ENCODE measurements around the gene ANKRD11. TPM values are rescaled to one million over a fixed set of nuclear protein-coding genes. Genes with fewer than 3 reads are reported as not detected.
A peak's percentile ranks its signal among the peaks of the same experiment; 100 is the strongest.

ANKRD11 gene
- total RNA-seq, 1 experiment from 2014 or later = 99.4 TPM

DNA sequence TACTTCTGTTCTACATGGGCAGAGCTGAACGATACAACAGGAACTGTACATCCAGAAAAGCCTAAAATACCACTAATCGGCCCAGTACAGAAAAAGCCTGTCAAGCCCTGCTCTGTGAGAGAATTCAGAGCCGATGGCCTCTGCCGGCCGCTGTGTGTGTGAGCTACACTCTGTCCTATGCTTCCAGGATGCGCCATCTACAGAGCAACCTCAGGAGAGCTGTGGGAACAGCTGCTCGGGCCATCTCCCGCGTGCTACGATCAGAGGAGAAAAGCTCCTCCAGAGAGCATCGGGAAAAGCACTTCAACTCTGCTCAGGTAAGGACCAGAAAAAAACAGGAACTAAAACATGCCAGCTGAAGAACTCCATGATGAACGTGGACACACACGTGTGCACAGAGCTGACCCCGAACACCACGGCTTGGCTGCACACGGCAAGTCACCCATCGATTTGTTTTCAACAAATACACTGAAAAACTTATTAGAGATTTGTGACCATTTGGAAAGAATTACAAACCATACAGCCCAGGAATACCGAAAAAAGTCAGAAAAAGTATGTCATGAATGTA, 115.9 kb downstream of the ANKRD11 start:
- H3K27ac ChIP-seq (ENCODE audit: low read length) = 0 out of 2 replicates have a peak overlapping the region, but pooled peaks have one; percentile 54
- CTCF ChIA-PET = no interaction called here
- no peak overlapping the region for H3K4me3 ChIP-seq (ENCODE audit: low read depth in 2 of 2, low read length in 2 of 2)
- TF ChIP-seq SIN3A (IDR thresholded peaks at IDR 0.05; ENCODE audit: borderline replicate concordance, insufficient read depth, low read depth, low read length) (no peak), TCF7L2 (IDR thresholded peaks at IDR 0.05; ENCODE audit: low read depth, low read length) (no peak), POLR2AphosphoS5 (IDR thresholded peaks at IDR 0.05; ENCODE audit: low read depth, low read length) (no peak)
- TF ChIP-seq, protein P1, sequence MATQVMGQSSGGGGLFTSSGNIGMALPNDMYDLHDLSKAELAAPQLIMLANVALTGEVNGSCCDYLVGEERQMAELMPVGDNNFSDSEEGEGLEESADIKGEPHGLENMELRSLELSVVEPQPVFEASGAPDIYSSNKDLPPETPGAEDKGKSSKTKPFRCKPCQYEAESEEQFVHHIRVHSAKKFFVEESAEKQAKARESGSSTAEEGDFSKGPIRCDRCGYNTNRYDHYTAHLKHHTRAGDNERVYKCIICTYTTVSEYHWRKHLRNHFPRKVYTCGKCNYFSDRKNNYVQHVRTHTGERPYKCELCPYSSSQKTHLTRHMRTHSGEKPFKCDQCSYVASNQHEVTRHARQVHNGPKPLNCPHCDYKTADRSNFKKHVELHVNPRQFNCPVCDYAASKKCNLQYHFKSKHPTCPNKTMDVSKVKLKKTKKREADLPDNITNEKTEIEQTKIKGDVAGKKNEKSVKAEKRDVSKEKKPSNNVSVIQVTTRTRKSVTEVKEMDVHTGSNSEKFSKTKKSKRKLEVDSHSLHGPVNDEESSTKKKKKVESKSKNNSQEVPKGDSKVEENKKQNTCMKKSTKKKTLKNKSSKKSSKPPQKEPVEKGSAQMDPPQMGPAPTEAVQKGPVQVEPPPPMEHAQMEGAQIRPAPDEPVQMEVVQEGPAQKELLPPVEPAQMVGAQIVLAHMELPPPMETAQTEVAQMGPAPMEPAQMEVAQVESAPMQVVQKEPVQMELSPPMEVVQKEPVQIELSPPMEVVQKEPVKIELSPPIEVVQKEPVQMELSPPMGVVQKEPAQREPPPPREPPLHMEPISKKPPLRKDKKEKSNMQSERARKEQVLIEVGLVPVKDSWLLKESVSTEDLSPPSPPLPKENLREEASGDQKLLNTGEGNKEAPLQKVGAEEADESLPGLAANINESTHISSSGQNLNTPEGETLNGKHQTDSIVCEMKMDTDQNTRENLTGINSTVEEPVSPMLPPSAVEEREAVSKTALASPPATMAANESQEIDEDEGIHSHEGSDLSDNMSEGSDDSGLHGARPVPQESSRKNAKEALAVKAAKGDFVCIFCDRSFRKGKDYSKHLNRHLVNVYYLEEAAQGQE (IDR thresholded peaks at IDR 0.05; ENCODE audit: insufficient read depth in 1 of 2, low read depth in 2 of 2, low read length in 1 of 2) = no peak
- TF ChIP-seq, protein P2, sequence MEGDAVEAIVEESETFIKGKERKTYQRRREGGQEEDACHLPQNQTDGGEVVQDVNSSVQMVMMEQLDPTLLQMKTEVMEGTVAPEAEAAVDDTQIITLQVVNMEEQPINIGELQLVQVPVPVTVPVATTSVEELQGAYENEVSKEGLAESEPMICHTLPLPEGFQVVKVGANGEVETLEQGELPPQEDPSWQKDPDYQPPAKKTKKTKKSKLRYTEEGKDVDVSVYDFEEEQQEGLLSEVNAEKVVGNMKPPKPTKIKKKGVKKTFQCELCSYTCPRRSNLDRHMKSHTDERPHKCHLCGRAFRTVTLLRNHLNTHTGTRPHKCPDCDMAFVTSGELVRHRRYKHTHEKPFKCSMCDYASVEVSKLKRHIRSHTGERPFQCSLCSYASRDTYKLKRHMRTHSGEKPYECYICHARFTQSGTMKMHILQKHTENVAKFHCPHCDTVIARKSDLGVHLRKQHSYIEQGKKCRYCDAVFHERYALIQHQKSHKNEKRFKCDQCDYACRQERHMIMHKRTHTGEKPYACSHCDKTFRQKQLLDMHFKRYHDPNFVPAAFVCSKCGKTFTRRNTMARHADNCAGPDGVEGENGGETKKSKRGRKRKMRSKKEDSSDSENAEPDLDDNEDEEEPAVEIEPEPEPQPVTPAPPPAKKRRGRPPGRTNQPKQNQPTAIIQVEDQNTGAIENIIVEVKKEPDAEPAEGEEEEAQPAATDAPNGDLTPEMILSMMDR (IDR thresholded peaks at IDR 0.05) = no peak; the same call in 1 of the 2 replicates
- POLR2A ChIA-PET = interaction anchor here (0.6 kb wide), 1 partner anchor 105 kb away, joined by 3 read pairs; no protein-coding TSS in a partner anchor
- intact Hi-C loops (cut with micrococcal nuclease; ENCODE audit: unreplicated experiment) = no loop called here
- in situ Hi-C loops (cut with HindIII; ENCODE audit: low pct_unique_long_range_greater_than_20kb, low sequenced_read_pairs) = no loop called here
- H3K4me1 ChIP-seq (ENCODE audit: control insufficient read depth, insufficient read depth, low read length) = peaks cover 66% of the 10 kb centered on the region
- H3K36me3 ChIP-seq (ENCODE audit: control insufficient read depth, insufficient read depth, low read length) = no peaks in the 10 kb centered on the region
- DNase-seq (ENCODE audit: low read depth, low spot score) = no peak
- ATAC-seq = peak; percentile 74
- BruUV-seq (replicated peaks) = no TSS peak
- H3K9me3 ChIP-seq (ENCODE audit: control insufficient read depth, insufficient read depth, low read depth, low read length) = no peaks in the 10 kb centered on the region
- H3K27me3 ChIP-seq (ENCODE audit: control insufficient read depth, insufficient read depth, low read length) = no peaks in the 10 kb centered on the region

DNA sequence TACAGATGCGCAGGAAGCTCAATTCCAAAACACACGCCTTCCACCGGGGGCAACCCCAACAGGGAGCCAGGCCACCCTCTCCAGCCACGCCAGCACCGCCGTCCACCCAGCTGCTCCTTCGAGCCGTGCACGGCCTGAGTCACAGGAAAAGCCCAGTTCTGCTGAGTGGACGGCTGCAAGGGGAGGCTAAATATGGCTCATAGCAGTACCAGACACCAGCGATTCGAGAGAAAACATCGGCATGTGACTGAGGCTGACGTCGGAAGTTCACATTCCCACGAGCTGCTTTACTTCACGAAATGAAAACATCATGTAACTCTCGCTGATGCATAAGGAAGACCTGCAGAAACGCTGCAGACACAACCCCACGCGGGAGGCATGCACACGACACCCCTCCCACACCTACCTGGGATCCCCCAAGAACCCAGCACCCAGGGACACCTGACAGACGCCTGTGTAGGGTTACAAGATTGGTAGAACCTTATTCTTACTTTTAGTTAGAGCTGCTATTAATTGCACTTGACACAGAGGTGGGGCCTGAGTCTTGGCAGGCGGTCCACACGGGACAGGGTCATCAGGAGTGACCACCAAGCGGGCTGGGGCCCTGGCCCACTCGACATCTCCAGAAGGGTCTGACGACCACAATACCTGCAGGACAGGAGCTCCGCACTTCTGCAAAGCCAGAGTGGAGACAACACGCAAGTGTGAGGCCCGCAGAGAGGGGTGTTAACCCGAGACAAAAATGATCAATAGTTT, 116.8 kb downstream of the ANKRD11 start:
- ChIA-PET POLR2A (interaction anchor here (0.6 kb wide), 1 partner anchor 106 kb away, joined by 3 read pairs; no protein-coding TSS in a partner anchor), CTCF (interaction anchor here (0.7 kb wide), 1 partner anchor 134 kb away, joined by 4 read pairs; no protein-coding TSS in a partner anchor)
- no TSS peak for BruUV-seq (replicated peaks)
- intact Hi-C loops (cut with micrococcal nuclease; ENCODE audit: unreplicated experiment) (no loop called here), in situ Hi-C loops (cut with HindIII; ENCODE audit: low pct_unique_long_range_greater_than_20kb, low sequenced_read_pairs) (no loop called here)
- DNase-seq (ENCODE audit: low read depth, low spot score) (no peak), ATAC-seq (peak; percentile 40; the same call in 1 of the 2 replicates)
- H3K27ac ChIP-seq (ENCODE audit: low read length) = no peak overlapping the region; the same call in 1 of the 2 replicates
- TF ChIP-seq TCF7L2 (IDR thresholded peaks at IDR 0.05; ENCODE audit: low read depth, low read length) (no peak), POLR2AphosphoS5 (IDR thresholded peaks at IDR 0.05; ENCODE audit: low read depth, low read length) (no peak)
- H3K9me3 ChIP-seq (ENCODE audit: control insufficient read depth, insufficient read depth, low read depth, low read length) = no peaks in the 10 kb centered on the region
- H3K4me3 ChIP-seq (ENCODE audit: low read depth in 2 of 2, low read length in 2 of 2) = no peak overlapping the region
- H3K27me3 ChIP-seq (ENCODE audit: control insufficient read depth, insufficient read depth, low read length) = no peaks in the 10 kb centered on the region
- peaks cover 65% of the 10 kb centered on the region for H3K4me1 ChIP-seq (ENCODE audit: control insufficient read depth, insufficient read depth, low read length)
- no peaks in the 10 kb centered on the region for H3K36me3 ChIP-seq (ENCODE audit: control insufficient read depth, insufficient read depth, low read length)

Measured in Panc1 (cell line).